Ishikawa (cell line): ENCODE data around the gene FBH1.

Experiments
- EP300 ChIP-seq: IDR thresholded peaks from 2 replicates; pipeline ENCODE4 v1.6.1; 2012; ENCODE audit warnings: borderline replicate concordance
- RAD21 ChIP-seq: IDR thresholded peaks from 2 replicates; pipeline ENCODE4 v1.6.1; 2012; ENCODE audit warnings: low read depth

GRCh38 chr10:5840314-5841307, 49.4 kb upstream of the FBH1 start:
- TF ChIP-seq EP300 (no peak), RAD21 (no peak)
